Skin of body (tissue), 2 donors: Measurements from ENCODE around the gene CDT1. TPM values are rescaled to one million over a fixed set of nuclear protein-coding genes. Genes with fewer than 3 reads are reported as not detected.
"Not testable (repeated sequence)": the region's sequence is repeated elsewhere in the genome, so short reads cannot be mapped to it uniquely, and the experiment has no call there.

ENCODE experiments used
- DNase-seq: peaks from one replicate; lab custom pipeline; 2025; lab: John Stamatoyannopoulos, UW
- total RNA-seq: library from RNA; depleted of rRNA; stranded (reverse); fragments of >200 nt; gene quantifications from one replicate; pipeline ENCODE4 v1.2.3, GENCODE V29; 2014

CDT1 gene
- total RNA-seq, 1 donor from 2014 or later: 7.9 TPM

GRCh38 chr16:88768071-88768783, 35.4 kb upstream of the CDT1 start:
- DNase-seq: no peak

GRCh38 chr16:88769617-88770460, 33.8 kb upstream of the CDT1 start:
- no peak for DNase-seq

- DNase-seq: peak; percentile 43
Observed at GRCh38 chr16:88770461-88771293, 32.9 kb upstream of the CDT1 start.

- DNase-seq: no peak
Observed at GRCh38 chr16:88771294-88771772, 32.3 kb upstream of the CDT1 start.

GRCh38 chr16:88771781-88772180, 31.8 kb upstream of the CDT1 start:
- not testable (repeated sequence) for DNase-seq

GRCh38 chr16:88772871-88773811, 30.4 kb upstream of the CDT1 start:
- DNase-seq: peak; percentile 51

- DNase-seq: no peak
Observed at GRCh38 chr16:88773812-88774291, 29.7 kb upstream of the CDT1 start.

- no peak for DNase-seq
Observed at GRCh38 chr16:88774544-88775393, 28.8 kb upstream of the CDT1 start.

GRCh38 chr16:88775825-88776224, 27.8 kb upstream of the CDT1 start:
- DNase-seq: no peak

GRCh38 chr16:88777471-88778270, 25.9 kb upstream of the CDT1 start:
- no peak for DNase-seq

- DNase-seq: no peak
Observed at GRCh38 chr16:88778271-88778525, 25.4 kb upstream of the CDT1 start.

- no peak for DNase-seq
Observed at GRCh38 chr16:88778541-88779065, 25.0 kb upstream of the CDT1 start.

- DNase-seq: no peak
Observed at GRCh38 chr16:88779406-88780141, 24.0 kb upstream of the CDT1 start.

- DNase-seq: no peak
Observed at GRCh38 chr16:88780142-88781062, 23.2 kb upstream of the CDT1 start.

GRCh38 chr16:88781140-88782077, 22.2 kb upstream of the CDT1 start:
- no peak for DNase-seq
